PFSK-1 (cell line): Measurements from ENCODE around the gene KCNJ6.

Experiments
- REST ChIP-seq, 2 experiments: IDR thresholded peaks; 2 replicates each; pipeline versions ENCODE4 v1.6.1 to v1.8.0; 2011 to 2012; ENCODE audit warnings: low read depth in 2 of 2, low read length in 2 of 2, control low read depth in 1 of 2, inconsistent platforms in 1 of 2, mild to moderate bottlenecking in 1 of 2, moderate library complexity in 1 of 2; ENCODE audit not compliant: insufficient read depth in 1 of 2
- SIN3A ChIP-seq: IDR thresholded peaks from 2 replicates; pipeline ENCODE4 v1.6.1; 2012; ENCODE audit warnings: mild to moderate bottlenecking, low read length, moderate library complexity, borderline replicate concordance; ENCODE audit not compliant: insufficient read depth
- TAF1 ChIP-seq: IDR thresholded peaks from 2 replicates; pipeline ENCODE4 v1.6.1; 2012; ENCODE audit warnings: low read length, control low read depth, borderline replicate concordance; ENCODE audit not compliant: insufficient read depth

- TF ChIP-seq REST (IDR thresholded peaks at IDR 0.05; ENCODE audit: insufficient read depth in 1 of 2, low read depth in 2 of 2, low read length in 2 of 2) (no peak), TAF1 (no peak), SIN3A (no peak)
Observed at GRCh38 chr21:37876561-37876960, 39.7 kb downstream of the KCNJ6 start.
